HEK293T (cell line): ENCODE measurements around the gene LDHA.
"Not testable (repeated sequence)": the region's sequence is repeated elsewhere in the genome, so short reads cannot be mapped to it uniquely, and the experiment has no call there.

ENCODE experiments used
- CTCF ChIA-PET: fragments of 350-600 bp; formaldehyde crosslinking; extraction: SDS; loops from one replicate; lab custom pipeline; 2021; ENCODE audit warnings: antibody characterized with exemption, inconsistent platforms; lab: Yijun Ruan, JAX
- POLR2A ChIA-PET: fragments of 350-600 bp; formaldehyde crosslinking; extraction: SDS; loops from one replicate; lab custom pipeline; 2020; ENCODE audit warnings: antibody characterized with exemption, inconsistent platforms; lab: Yijun Ruan, JAX
- DNase-seq: peaks from one replicate; pipeline ENCODE4 v3.0.0; 2012; ENCODE audit warnings: mixed read lengths; ENCODE audit errors: extremely low spot score
- ARNT ChIP-seq: fragments of 450-650 bp; IDR thresholded peaks from 2 replicates; pipeline ENCODE4 v1.6.1; 2017; ENCODE audit warnings: mild to moderate bottlenecking
- BHLHE40 ChIP-seq: fragments of 450-650 bp; IDR thresholded peaks from 2 replicates; pipeline ENCODE4 v1.6.1; 2016; ENCODE audit warnings: mild to moderate bottlenecking, moderate library complexity, borderline replicate concordance
- CTBP1 ChIP-seq: fragments of 450-650 bp; IDR thresholded peaks from 2 replicates; pipeline ENCODE4 v1.6.1; 2016; ENCODE audit warnings: borderline replicate concordance
- ELF4 ChIP-seq: fragments of 450-650 bp; IDR thresholded peaks from 2 replicates; pipeline ENCODE4 v1.6.1; 2017; ENCODE audit warnings: antibody characterized with exemption
- FOXA1 ChIP-seq: fragments of 450-650 bp; IDR thresholded peaks from 2 replicates; pipeline ENCODE4 v1.6.1; 2016; ENCODE audit warnings: mild to moderate bottlenecking
- FOXK2 ChIP-seq: fragments of 450-650 bp; IDR thresholded peaks from 2 replicates; pipeline ENCODE4 v1.6.1; 2016; ENCODE audit warnings: mild to moderate bottlenecking
- FOXM1 ChIP-seq: fragments of 450-650 bp; IDR thresholded peaks from 2 replicates; pipeline ENCODE4 v1.6.1; 2017; ENCODE audit warnings: mild to moderate bottlenecking, borderline replicate concordance
- HDGF ChIP-seq: fragments of 450-650 bp; IDR thresholded peaks from 2 replicates; pipeline ENCODE4 v1.6.1; 2017; ENCODE audit warnings: antibody characterized with exemption, borderline replicate concordance
- L3MBTL2 ChIP-seq: fragments of 450-650 bp; conservative IDR thresholded peaks from 2 replicates; pipeline ENCODE4 v1.6.1; 2016; ENCODE audit warnings: mild to moderate bottlenecking
- LEF1 ChIP-seq: fragments of 450-650 bp; IDR thresholded peaks from 2 replicates; pipeline ENCODE4 v1.6.1; 2017; ENCODE audit warnings: mild to moderate bottlenecking, borderline replicate concordance
- NFRKB ChIP-seq: fragments of 450-650 bp; IDR thresholded peaks from 2 replicates; pipeline ENCODE4 v1.6.1; 2016; ENCODE audit warnings: mild to moderate bottlenecking, moderate library complexity
- SP1 ChIP-seq: fragments of 450-650 bp; IDR thresholded peaks from 2 replicates; pipeline ENCODE4 v1.6.1; 2017
- SUZ12 ChIP-seq: fragments of 450-650 bp; IDR thresholded peaks from 2 replicates; pipeline ENCODE4 v1.6.1; 2016; ENCODE audit warnings: mild to moderate bottlenecking
- TARDBP ChIP-seq: fragments of 450-650 bp; IDR thresholded peaks from 2 replicates; pipeline ENCODE4 v1.6.1; 2016
- ZNF384 ChIP-seq: fragments of 450-650 bp; IDR thresholded peaks from 2 replicates; pipeline ENCODE4 v1.6.1; 2016
- TF ChIP-seq, protein P1 (sequence below): fragments of 450-650 bp; IDR thresholded peaks from 2 replicates; pipeline ENCODE4 v1.6.1; 2016

Gene LDHA

DNA sequence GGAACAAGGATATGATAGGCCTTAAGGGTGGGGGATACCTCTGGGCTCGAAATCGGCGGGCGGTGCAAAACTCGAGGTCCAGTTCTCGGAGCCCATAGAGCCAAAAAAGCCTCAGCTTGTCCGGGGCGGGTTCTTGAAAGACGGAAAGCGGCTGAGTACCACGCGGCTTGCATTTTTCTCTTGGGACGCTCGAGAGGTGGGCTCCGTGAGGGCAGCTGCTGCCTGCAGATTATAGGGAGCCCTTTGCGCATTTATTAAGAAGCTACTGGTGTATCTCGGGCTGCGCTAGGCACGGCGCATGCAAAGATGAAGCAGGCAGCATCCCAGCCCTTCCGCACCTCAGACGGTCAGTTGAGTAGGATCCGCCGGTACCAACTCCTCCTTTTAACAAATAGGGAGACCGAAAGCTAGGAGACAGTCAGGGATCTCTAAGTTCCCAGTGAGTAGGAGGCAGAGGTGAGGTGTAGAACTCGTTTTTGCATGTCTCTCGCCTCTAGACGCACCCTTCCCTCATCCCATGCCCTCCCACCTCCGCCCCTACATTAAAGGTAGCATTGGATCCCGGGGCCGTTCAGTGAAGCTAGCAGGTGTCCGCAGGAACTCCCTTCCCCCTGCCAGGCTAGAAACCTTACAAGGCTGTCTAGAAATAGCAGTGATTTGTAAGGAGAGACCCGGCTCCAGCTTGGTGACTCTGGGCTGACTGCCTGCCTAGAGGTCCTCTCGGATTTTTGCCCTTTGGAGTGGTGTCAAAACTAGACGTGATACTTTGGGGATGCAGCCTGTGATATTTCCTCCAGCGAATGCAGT lies 768 bp downstream of the LDHA start:
- CTCF ChIA-PET = interaction anchor here (0.7 to 1.8 kb wide), 3 partner anchors 14 to 93 kb away, joined by 4 read pairs; no protein-coding TSS in a partner anchor
- DNase-seq = no peak
- POLR2A ChIA-PET = interaction anchor here (0.9 to 4.5 kb wide), 22 partner anchors 9 to 325 kb away, joined by 3 to 83 read pairs (median 4); partner anchors contain the start of genes GTF2H1, HPS5, LDHC and TSG101
- TF ChIP-seq L3MBTL2 = no peak

DNA sequence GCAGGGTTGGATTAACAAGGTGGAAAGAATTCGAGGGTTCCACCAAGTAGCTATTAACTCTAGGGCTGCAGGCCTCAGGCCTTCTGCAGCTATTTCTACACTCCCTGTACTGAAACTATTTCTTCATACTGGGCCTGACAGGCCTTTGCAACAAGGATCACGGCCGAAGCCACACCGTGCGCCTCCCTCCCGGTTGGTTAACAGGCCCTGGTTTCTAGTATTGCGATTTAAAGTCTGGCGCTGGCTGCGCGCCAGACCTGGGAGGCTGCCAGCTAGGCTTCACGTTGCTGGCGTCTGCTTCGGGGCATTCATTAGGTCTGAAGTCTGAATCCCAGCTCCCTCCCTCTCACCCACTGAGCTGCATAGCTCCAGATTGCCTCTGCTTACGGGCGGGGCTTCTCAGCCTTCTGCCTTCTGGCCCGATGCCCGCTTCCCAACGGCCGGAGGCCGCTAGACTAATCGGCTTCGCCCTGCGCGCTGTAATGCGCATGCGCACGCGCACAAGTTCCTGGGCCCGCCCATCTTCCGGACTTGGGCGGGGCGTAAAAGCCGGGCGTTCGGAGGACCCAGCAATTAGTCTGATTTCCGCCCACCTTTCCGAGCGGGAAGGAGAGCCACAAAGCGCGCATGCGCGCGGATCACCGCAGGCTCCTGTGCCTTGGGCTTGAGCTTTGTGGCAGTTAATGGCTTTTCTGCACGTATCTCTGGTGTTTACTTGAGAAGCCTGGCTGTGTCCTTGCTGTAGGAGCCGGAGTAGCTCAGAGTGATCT lies 1.6 kb downstream of the LDHA start:
- TF ChIP-seq, protein P1, sequence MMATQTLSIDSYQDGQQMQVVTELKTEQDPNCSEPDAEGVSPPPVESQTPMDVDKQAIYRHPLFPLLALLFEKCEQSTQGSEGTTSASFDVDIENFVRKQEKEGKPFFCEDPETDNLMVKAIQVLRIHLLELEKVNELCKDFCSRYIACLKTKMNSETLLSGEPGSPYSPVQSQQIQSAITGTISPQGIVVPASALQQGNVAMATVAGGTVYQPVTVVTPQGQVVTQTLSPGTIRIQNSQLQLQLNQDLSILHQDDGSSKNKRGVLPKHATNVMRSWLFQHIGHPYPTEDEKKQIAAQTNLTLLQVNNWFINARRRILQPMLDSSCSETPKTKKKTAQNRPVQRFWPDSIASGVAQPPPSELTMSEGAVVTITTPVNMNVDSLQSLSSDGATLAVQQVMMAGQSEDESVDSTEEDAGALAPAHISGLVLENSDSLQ = peak; percentile 50; the same call in 1 of the 2 replicates
- TF ChIP-seq NFRKB (no peak), FOXK2 (no peak), ELF4 (peak; percentile 7; the same call in 1 of the 2 replicates), FOXM1 (no peak)
- ChIA-PET POLR2A (interaction anchor here (0.5 to 4.5 kb wide), 22 partner anchors 9 to 325 kb away, joined by 3 to 83 read pairs (median 4); partner anchors contain the start of genes GTF2H1, HPS5, LDHC and TSG101), CTCF (interaction anchor here (0.7 to 1.8 kb wide), 3 partner anchors 13 to 93 kb away, joined by 4 read pairs; no protein-coding TSS in a partner anchor)
- DNase-seq = peak; percentile 97

DNA sequence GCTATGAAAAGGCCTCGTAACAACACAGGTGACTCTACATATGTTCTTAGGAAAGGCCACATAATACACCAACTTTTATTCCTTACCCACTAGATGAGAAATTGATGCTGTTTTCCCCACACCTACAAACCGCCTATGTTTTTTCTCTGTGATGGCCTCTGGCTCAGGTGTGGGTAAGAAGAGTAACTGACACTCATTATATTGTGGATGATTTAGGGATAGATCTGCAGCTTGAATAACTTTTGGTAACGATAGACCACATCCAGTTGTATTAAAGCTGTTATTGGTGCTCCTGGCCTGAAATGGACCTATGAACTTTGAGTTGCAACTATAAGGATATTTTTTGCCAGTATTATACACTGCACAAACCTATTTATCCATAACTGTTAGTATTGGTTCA lies 3.6 kb downstream of the LDHA start:
- ChIA-PET POLR2A (interaction anchor here (4.4 kb wide), 1 partner anchor 77 kb away, joined by 37 read pairs; the partner anchor contains the start of genes GTF2H1 and HPS5), CTCF (no interaction called here)
- no peak for DNase-seq
- TF ChIP-seq, protein P1 = no peak
- TF ChIP-seq HDGF (no peak), LEF1 (no peak), CTBP1 (no peak), SP1 (no peak), L3MBTL2 (no peak), ARNT (no peak), FOXA1 (no peak), BHLHE40 (no peak), TARDBP (no peak), FOXK2 (no peak), ELF4 (no peak), FOXM1 (no peak), NFRKB (no peak), SUZ12 (no peak)

DNA sequence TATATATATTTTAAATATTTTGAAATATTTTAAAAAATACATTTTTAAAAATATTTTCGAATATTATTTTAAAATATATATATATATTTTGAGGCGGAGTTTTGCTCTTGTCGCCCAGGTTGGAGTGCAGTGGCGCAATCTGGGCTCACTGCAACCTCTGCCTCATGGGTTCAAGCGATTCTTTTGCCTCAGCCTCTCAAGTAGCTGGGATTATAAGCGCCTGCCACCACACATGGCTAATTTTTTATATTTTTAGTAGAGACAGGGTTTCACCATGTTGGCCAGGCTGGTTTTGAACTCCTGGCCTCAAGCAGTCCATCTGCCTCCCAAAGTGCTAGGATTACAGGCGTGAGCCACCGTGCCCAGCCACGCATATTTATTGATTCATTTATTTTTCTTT lies 6.7 kb downstream of the LDHA start:
- CTCF ChIA-PET, DNase-seq, POLR2A ChIA-PET: not testable (repeated sequence)

DNA sequence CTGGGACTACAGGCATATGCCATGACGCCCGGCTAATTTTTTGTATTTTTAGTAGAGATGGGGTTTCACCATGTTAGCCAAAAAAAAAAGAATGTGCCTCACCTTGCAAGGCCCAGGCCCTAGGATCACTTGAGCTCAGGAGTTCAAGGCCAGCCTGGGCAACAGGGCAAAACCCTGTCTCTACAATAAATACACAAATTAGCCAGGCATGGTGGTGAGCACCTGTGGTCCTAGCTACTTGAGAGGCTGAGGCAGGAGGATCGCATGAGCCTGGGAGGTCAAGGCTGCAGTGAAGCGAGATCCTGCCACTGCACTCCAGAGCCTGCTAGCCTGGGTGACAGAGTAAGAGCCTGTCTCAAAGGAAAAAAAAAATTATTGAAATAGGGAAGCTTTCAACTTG lies 9.7 kb downstream of the LDHA start:
- CTCF ChIA-PET = no interaction called here
- TF ChIP-seq HDGF = no peak
- no peak for TF ChIP-seq CTBP1
- TF ChIP-seq LEF1 = no peak
- no peak for TF ChIP-seq BHLHE40
- no peak for TF ChIP-seq ARNT
- no peak for TF ChIP-seq SP1
- TF ChIP-seq FOXM1 = no peak
- no peak for TF ChIP-seq FOXA1
- TF ChIP-seq SUZ12 = no peak
- no peak for TF ChIP-seq ZNF384
- TF ChIP-seq, protein P1 = no peak
- TF ChIP-seq FOXK2 = no peak
- no peak for TF ChIP-seq L3MBTL2
- TF ChIP-seq TARDBP = no peak
- no peak for TF ChIP-seq ELF4
- TF ChIP-seq NFRKB = no peak
- DNase-seq = no peak
- POLR2A ChIA-PET = interaction anchor here (2.0 kb wide), 1 partner anchor 9 kb away, joined by 9 read pairs; the partner anchor contains the start of gene LDHA

DNA sequence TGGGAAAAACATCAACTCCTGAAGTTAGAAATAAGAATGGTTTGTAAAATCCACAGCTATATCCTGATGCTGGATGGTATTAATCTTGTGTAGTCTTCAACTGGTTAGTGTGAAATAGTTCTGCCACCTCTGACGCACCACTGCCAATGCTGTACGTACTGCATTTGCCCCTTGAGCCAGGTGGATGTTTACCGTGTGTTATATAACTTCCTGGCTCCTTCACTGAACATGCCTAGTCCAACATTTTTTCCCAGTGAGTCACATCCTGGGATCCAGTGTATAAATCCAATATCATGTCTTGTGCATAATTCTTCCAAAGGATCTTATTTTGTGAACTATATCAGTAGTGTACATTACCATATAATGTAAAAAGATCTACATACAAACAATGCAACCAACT lies 13.0 kb downstream of the LDHA start:
- DNase-seq, CTCF ChIA-PET: not testable (repeated sequence)
- POLR2A ChIA-PET = interaction anchor here (0.9 kb wide), 1 partner anchor 13 kb away, joined by 4 read pairs; the partner anchor contains the start of gene LDHA
